GM19239 (cell line): ENCODE results near the gene ELMO1.

Source experiments
- DNase-seq: peaks from one replicate; pipeline ENCODE4 v3.0.0; 2011; ENCODE audit warnings: low spot score; ENCODE audit not compliant: insufficient read length
- FAIRE-seq: peaks from 2 replicates; lab custom pipeline; 2011; peaks lifted over from hg19 to GRCh38; lab: Jason Lieb, UNC

ELMO1 gene

DNA sequence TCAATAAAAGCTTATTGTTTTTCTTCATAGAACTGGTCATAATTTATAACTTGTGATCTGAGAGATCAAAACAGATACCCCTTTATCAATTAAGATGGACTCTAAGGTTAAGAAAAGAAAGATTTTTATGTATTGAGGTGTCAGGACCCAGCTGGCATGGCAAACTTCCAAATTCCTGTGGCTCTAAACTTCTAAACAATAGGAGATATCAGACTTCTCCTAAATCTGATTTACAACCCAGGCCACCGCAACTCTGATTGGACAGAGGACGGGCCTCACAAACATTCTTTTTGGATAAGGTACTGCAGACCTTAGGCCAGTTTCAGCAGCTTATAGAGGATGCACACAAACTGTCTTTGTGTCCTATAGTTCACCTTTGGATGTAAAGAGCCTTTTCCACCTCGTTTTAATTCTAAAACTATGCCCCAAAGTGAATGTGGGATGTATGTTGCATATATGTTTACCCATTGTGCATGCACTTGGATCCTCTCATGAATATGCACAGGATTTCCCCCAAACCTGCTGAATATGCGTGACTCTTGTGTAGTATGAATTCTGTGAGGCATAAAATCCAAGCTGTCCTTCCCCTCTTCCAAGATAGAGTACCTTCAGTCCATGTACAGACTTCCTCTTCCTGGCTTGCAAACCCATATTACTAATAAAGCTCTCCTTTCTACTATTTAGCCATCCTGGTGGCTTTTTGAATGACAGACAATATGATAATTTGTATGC lies 69.0 kb downstream of the ELMO1 start:
- FAIRE-seq (no peak), DNase-seq (no peak)

DNA sequence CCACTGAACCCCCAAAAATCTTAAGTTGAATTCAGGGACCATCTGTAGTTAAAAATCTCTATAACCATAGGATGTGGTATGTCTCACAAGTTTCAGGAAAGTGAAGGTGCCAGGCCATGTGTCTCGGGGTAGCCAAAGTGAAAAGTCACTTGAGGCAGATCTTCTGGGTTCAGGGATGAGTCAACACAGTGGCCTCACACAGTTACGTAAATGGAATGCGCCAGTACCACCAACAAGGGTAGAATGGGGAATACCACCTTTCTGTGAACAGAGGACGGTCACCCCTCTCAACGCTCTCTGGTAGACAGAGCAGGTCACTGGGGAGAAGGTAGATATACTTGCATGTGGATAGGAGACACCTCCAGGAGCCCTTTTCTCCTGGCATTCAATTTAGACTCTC lies 71.4 kb downstream of the ELMO1 start:
- FAIRE-seq (no peak), DNase-seq (no peak)

DNA sequence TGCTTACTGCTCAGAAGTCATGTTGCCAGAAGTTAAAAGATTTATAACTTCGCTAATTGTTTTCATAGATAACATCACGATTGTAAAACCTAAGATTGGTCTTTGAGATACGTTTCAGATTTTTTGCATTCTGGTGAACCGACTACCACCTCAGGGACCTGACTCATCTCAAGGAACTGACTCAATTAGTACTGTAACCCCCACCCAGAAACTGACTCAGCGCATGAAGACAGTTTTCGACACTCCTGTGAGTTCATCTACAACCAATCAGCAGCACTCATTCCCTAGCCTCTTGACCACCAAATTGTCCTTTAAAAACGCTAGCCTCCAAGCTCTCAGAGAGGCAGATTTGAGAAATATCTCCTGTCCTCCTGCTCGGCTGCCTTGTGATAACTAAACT lies 72.3 kb downstream of the ELMO1 start:
- FAIRE-seq: no peak

DNA sequence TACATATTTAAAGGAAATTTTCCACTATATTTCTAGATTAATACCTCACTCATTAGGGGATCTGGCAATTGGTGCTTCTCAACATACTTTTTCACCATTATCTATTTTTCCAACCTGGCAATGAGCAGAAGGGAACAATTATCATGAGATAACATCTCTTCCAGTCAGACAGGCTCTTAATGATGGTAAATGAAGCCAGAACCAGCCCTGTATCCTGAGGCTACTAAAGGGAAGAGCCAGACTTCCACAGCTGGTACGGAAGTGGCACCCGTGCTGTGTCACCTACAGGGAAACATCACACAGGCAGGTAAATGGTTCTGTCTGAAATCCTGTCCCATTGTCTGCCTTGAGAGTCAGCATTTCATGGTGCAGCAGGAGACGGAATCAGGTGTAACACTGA lies 75.9 kb downstream of the ELMO1 start:
- no peak for DNase-seq

More for the DNA sequence above, 72.3 kb downstream of the ELMO1 start:
- no peak for DNase-seq

GRCh38 chr7:37371755-37372154 lies 76.9 kb downstream of the ELMO1 start:
- FAIRE-seq (no peak), DNase-seq (no peak)

More for the DNA sequence above, 75.9 kb downstream of the ELMO1 start:
- no peak for FAIRE-seq

- no peak for DNase-seq
- FAIRE-seq: no peak
Observed at GRCh38 chr7:37369906-37370305, 78.8 kb downstream of the ELMO1 start.

DNA sequence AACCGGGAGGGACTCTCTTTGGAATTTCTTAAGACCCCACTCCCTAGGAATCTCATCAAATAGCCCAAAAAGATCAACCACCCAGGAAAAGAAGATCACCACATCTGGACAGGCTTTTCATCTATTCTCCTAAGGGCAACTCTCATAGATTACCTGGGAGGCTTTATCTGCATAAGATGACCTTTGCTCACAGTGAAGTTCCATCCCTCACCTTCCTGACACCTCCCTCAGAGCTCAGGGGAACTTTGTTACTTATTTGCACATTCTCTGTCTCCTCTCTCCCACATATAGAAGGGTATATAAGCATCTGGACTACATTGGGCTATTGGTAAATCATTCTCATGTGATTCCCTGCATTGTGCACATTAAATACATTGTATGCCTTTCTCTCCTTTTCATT lies 80.1 kb downstream of the ELMO1 start:
- DNase-seq: no peak
- FAIRE-seq: no peak

- no peak for FAIRE-seq
- DNase-seq: no peak
Observed at GRCh38 chr7:37367010-37367409, 81.7 kb downstream of the ELMO1 start.

DNA sequence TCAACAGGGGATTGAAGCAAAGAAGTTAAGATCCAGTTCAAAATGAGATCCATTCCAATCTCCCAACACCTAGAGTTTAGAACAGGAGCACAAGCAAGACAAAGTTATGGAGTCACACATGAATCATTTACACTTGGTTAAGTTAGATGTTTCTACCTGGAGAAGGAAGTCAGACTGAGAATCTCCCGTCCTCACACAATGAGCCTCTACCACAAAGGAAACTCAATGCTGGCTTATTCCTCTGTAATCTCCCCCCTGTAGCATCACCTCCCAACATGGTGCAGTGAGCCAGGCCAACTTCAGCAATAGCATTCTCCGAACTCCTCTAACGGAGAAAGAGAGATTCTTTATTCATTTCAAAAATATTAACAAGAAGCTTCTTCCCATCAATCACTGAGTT lies 82.2 kb downstream of the ELMO1 start:
- FAIRE-seq: no peak
- DNase-seq: no peak

DNA sequence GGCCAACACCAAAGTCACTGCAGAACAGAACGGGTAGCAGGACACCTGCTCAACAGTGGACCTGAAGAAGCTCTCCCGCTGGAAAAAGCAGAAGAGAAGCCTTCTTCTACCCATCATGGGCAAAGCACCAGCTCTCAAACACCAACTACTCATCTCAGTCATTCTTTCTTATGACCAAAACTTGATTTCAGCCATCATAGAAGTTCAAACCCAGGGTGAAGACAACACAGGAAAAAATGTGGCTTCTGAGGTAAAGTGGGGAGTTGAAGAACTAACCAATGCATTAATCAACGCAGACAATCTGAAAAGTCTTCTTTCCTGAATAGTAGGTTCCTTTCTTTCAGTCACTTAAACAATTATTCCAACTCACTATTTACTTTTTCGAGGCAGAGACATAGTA lies 83.3 kb downstream of the ELMO1 start:
- FAIRE-seq (no peak), DNase-seq (no peak)

DNA sequence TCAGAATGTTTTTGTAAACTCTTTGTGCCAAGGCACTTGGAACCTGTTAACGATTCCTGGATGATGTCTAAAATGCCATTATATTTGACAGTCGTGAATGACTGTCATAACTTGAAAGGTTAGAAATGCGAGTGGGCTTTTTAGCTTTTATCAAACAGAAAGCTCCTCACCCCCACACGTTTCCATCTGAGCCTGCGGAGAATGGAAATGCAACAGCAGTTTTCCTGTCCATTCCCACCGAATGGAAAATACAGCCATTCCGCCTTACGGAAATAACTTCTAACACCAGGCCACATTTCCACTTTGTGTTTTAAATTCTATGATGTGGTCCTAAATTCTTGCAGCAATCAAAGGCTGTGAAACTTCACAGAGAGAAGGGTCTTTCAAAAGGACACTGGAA lies 83.8 kb downstream of the ELMO1 start:
- DNase-seq (no peak), FAIRE-seq (no peak)

GRCh38 chr7:37363536-37364491 lies 84.8 kb downstream of the ELMO1 start:
- FAIRE-seq: peak; percentile 35
- DNase-seq: no peak

- DNase-seq: no peak
- FAIRE-seq: no peak
Observed at GRCh38 chr7:37362802-37363201, 85.9 kb downstream of the ELMO1 start.

- DNase-seq (no peak), FAIRE-seq (no peak)
Observed at GRCh38 chr7:37360484-37360883, 88.2 kb downstream of the ELMO1 start.

DNA sequence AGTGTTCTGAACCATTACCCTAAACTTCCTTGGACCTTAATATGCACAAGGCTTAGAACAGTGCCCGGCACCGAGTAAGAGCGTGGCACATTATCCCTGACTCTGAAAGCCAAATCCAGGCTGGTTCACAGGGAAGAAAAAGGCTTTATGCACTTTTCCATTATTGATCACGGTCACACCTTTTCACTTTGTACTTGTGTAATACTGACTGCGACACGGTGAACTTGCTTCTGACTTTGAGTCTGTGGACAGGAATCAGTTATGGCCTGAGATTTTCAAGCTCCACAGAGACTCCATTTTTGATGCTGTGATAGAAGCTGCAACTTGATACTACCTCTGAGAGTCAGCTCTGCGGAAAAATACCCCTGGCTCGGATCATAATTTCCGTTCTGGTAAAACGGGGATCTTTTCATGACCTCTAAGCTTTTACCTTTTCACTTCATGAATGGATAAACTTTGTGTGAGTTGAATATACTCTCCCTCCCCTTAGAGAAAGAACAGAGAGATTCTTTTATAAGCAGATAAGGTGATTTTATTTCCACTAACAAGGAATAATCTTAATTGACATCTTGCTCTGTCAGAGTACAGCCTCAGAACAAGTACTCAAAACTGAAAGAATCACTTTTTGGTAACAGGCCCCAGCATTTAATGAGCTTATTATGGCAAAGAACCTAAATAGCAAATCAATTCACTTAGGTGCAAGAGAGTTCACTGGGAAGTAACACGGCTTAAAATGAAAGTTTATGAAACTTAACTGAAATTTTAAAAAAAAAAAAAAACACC lies 88.8 kb downstream of the ELMO1 start:
- FAIRE-seq (no peak), DNase-seq (no peak)

DNA sequence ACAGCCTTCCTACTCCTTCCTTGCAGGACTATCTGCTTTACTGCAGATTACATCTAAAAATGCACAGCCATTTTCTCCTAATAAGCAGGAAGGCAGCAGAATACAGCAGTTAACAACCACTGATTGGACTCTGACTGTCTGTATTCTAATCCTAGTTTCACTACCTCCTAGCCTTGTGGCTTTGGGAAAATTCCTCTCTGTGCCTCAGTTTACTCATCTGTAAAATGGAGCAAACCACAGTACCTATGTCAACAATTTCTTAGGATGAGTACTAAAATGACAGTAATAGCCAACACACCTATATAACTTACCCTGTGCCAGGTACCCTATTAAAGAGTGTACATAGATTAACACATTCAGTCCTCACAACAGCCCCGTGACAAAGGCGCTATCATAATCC lies 89.5 kb downstream of the ELMO1 start:
- DNase-seq (no peak), FAIRE-seq (no peak)

GRCh38 chr7:37357637-37357996 lies 91.0 kb downstream of the ELMO1 start:
- FAIRE-seq: no peak
- DNase-seq: no peak

GRCh38 chr7:37356911-37357636 lies 91.6 kb downstream of the ELMO1 start:
- DNase-seq (no peak), FAIRE-seq (no peak)

- FAIRE-seq (peak; percentile 42), DNase-seq (no peak)
Observed at GRCh38 chr7:37354656-37355131, 94.0 kb downstream of the ELMO1 start.
